Esophagus squamous epithelium (tissue), 5 donors: ENCODE data around the gene GFI1. TPM values are rescaled to one million over a fixed set of nuclear protein-coding genes. Genes with fewer than 3 reads are reported as not detected.

Experiments
- DNase-seq: peaks from one replicate; lab custom pipeline; 2025; lab: John Stamatoyannopoulos, UW
- H3K27ac ChIP-seq, 4 donors: fragments of 200-600 bp; sonication (generic); one replicate each; pipeline ENCODE4 v1.5.1; 2016 to 2019; ENCODE audit warnings: mild to moderate bottlenecking in 1 of 4
- H3K27me3 ChIP-seq, 4 donors: fragments of 200-600 bp; sonication (generic); 1 replicate in 3 of 4; 2 replicates in 1 of 4; pipeline versions ENCODE4 v1.5.1 to v1.6.0; 2017 to 2021; ENCODE audit warnings: antibody characterized with exemption in 1 of 4
- H3K36me3 ChIP-seq, 3 donors: fragments of 200-600 bp; sonication (generic); one replicate each; pipeline ENCODE4 v1.5.1; 2016 to 2019
- H3K4me1 ChIP-seq, 3 donors: fragments of 200-600 bp; sonication (generic); one replicate each; pipeline ENCODE4 v1.5.1; 2017 to 2019
- H3K4me3 ChIP-seq, 4 donors: fragments of 200-600 bp; sonication (generic); 1 replicate in 3 of 4; 2 replicates in 1 of 4; pipeline ENCODE4 v1.5.1; 2016 to 2019; ENCODE audit warnings: mild to moderate bottlenecking in 2 of 4, moderate library complexity in 1 of 4
- H3K9me3 ChIP-seq, 3 donors: fragments of 200-600 bp; sonication (generic); one replicate each; pipeline ENCODE4 v1.5.1; 2016 to 2019
- POLR2A ChIP-seq, 4 donors: fragments of 450-650 bp; IDR thresholded peaks; one replicate each; pipeline ENCODE4 v1.6.1; 2017; ENCODE audit warnings: antibody characterized with exemption in 4 of 4, mild to moderate bottlenecking in 4 of 4, moderate library complexity in 3 of 4
- WGBS, 2 donors: methylation state at CpG; one replicate each; pipeline ENCODE4 v1.1.5; 2018; 5-methylcytosine and 5-hydroxymethylcytosine counted together
- intact Hi-C: fragments of 100-400 bp; cut with DNase I; formaldehyde crosslinking; loops from one replicate; pipeline ENCODE4 v1.15.0; 2022
- total RNA-seq, 4 donors: library from RNA; depleted of rRNA; stranded (reverse); fragments of >200 nt; gene quantifications; one replicate each; pipeline ENCODE4 v1.1.0, GENCODE V29; 2016
- TF ChIP-seq, protein P1 (sequence below), 6 experiments: fragments of 450-650 bp in 4 of 6; fragments of 200-600 bp in 2 of 6; sonication (generic) in 2 of 6; IDR thresholded peaks; one replicate each; pipeline ENCODE4 v1.5.1; 2016 to 2019; ENCODE audit warnings: antibody characterized with exemption in 6 of 6, mild to moderate bottlenecking in 4 of 6, moderate library complexity in 4 of 6
- donor health status: DM: yes; HTN: yes; CAD: no.

Gene GFI1
- total RNA-seq, 4 donors from 2014 or later, result 0.09 to 2.7 (median 0.85) TPM

DNA sequence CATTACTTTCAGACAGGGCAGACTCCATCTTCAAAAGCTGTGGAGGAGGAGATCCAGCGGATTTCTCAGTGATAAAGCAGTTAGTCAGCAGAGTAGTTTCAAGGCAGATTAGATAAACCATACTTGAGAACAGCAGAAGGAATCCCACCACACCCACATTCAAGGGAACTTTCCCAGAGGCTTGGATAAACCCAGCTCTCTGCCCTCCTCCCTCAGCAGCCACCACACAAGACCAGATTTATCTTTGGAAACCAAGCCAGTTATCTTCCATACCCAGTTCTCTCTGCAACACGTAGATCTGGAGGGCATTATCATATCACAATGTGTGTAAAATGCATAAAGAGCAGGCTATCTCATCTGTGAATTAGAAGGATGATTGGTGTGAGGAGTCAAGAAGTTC lies 40.2 kb downstream of the GFI1 start:
- no peak for DNase-seq
- WGBS, 2 donors, result 36 to 61% methylated on average over 2 of the region's 2 CpGs
- no peaks in the 10 kb centered on the region for H3K9me3 ChIP-seq
- H3K36me3 ChIP-seq, result no peaks in the 10 kb centered on the region
- H3K4me3 ChIP-seq, result no peak overlapping the region
- no peak for TF ChIP-seq POLR2A (IDR thresholded peaks at IDR 0.05)
- TF ChIP-seq, protein P1, sequence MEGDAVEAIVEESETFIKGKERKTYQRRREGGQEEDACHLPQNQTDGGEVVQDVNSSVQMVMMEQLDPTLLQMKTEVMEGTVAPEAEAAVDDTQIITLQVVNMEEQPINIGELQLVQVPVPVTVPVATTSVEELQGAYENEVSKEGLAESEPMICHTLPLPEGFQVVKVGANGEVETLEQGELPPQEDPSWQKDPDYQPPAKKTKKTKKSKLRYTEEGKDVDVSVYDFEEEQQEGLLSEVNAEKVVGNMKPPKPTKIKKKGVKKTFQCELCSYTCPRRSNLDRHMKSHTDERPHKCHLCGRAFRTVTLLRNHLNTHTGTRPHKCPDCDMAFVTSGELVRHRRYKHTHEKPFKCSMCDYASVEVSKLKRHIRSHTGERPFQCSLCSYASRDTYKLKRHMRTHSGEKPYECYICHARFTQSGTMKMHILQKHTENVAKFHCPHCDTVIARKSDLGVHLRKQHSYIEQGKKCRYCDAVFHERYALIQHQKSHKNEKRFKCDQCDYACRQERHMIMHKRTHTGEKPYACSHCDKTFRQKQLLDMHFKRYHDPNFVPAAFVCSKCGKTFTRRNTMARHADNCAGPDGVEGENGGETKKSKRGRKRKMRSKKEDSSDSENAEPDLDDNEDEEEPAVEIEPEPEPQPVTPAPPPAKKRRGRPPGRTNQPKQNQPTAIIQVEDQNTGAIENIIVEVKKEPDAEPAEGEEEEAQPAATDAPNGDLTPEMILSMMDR (IDR thresholded peaks at IDR 0.05), result no peak
- H3K27ac ChIP-seq, result no peak overlapping the region
- intact Hi-C loops, result no loop called here
- H3K27me3 ChIP-seq, result no peaks in the 10 kb centered on the region
- peaks cover 0 to 1% (median 0%) of the 10 kb centered on the region in 3 donors for H3K4me1 ChIP-seq

GRCh38 chr1:92445865-92446264 lies 40.9 kb downstream of the GFI1 start:
- intact Hi-C loops, result no loop called here
- 66 to 85% methylated on average over 2 of the region's 2 CpGs for WGBS, 2 donors
- H3K4me1 ChIP-seq, result peaks cover 0 to 4% (median 0%) of the 10 kb centered on the region in 3 donors

GRCh38 chr1:92444351-92444750 lies 42.4 kb downstream of the GFI1 start:
- no peak overlapping the region for H3K4me3 ChIP-seq
- WGBS, 2 donors, result 63 to 67% methylated on average over 1 of the region's 1 CpG
- peaks cover 0 to 4% (median 0%) of the 10 kb centered on the region in 3 donors for H3K4me1 ChIP-seq
- H3K27me3 ChIP-seq, result no peaks in the 10 kb centered on the region
- no peak for DNase-seq
- no peaks in the 10 kb centered on the region for H3K9me3 ChIP-seq
- no peak overlapping the region for H3K27ac ChIP-seq
- intact Hi-C loops, result no loop called here
- H3K36me3 ChIP-seq, result no peaks in the 10 kb centered on the region
- TF ChIP-seq POLR2A (IDR thresholded peaks at IDR 0.05), result no peak

More at GRCh38 chr1:92445865-92446264, 40.9 kb downstream of the GFI1 start:
- H3K36me3 ChIP-seq, result no peaks in the 10 kb centered on the region
- no peak for DNase-seq
- H3K4me3 ChIP-seq, result no peak overlapping the region
- H3K27me3 ChIP-seq, result no peaks in the 10 kb centered on the region
- TF ChIP-seq, protein P1 (IDR thresholded peaks at IDR 0.05), result no peak
- no peak for TF ChIP-seq POLR2A (IDR thresholded peaks at IDR 0.05)
- no peak overlapping the region for H3K27ac ChIP-seq
- no peaks in the 10 kb centered on the region for H3K9me3 ChIP-seq

GRCh38 chr1:92443893-92444292 lies 42.8 kb downstream of the GFI1 start:
- intact Hi-C loops, result no loop called here
- Histone ChIP-seq H3K4me1 (peaks cover 0 to 4% (median 0%) of the 10 kb centered on the region in 3 donors), H3K36me3 (no peaks in the 10 kb centered on the region), H3K4me3 (no peak overlapping the region), H3K9me3 (no peaks in the 10 kb centered on the region), H3K27ac (no peak overlapping the region), H3K27me3 (no peaks in the 10 kb centered on the region)
- DNase-seq, result no peak
- 76 to 77% methylated on average over 3 of the region's 3 CpGs for WGBS, 2 donors
- TF ChIP-seq, protein P1 (IDR thresholded peaks at IDR 0.05), result no peak
- TF ChIP-seq POLR2A (IDR thresholded peaks at IDR 0.05), result no peak

DNA sequence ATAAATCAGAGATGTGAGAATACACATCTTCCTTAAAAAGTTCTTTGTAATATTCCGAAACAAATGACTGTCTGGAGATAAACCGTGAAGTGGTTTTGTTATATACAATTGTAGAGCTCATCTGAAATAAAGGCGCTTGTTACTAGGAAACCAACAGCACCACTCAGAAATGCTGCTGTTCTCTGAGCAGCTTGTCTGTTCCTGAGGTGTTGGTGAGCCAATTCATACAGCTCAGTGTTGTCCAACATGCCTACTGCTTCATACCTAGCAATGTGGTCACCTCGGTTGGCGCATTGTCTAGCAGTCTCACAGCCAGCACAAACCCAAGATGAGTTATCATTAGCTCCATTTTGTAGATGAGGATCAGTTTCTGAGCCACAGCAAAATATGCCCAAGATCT lies 44.4 kb downstream of the GFI1 start:
- Histone ChIP-seq H3K27ac (peak overlapping the region; percentile 17 to 48 (median 34)), H3K4me1 (peaks cover 0 to 4% (median 0%) of the 10 kb centered on the region in 3 donors), H3K9me3 (no peaks in the 10 kb centered on the region), H3K4me3 (peak overlapping the region; percentile 19 to 66 (median 43)), H3K36me3 (no peaks in the 10 kb centered on the region), H3K27me3 (no peaks in the 10 kb centered on the region)
- intact Hi-C loops, result no loop called here
- DNase-seq, result no peak
- TF ChIP-seq, protein P1 (IDR thresholded peaks at IDR 0.05), result no peak
- TF ChIP-seq POLR2A (IDR thresholded peaks at IDR 0.05), result no peak
- WGBS, 2 donors, result 63 to 73% methylated on average over 4 to 5 of the region's 5 CpGs
